Measurements from ENCODE around the gene CERS3. TPM values are rescaled to one million over a fixed set of nuclear protein-coding genes. Genes with fewer than 3 reads are reported as not detected.

CERS3 gene
- 0.11 TPM in 1 of 2 replicates, not detected in the other for total RNA-seq (2014; rRNA removed)
- percentile 5 among the genes with signal in this experiment for Bru-seq, nascent RNA
- percentile 9 among the genes with signal in this experiment for BruChase-seq, experiment 1, labeled RNA remaining after a 6-hour chase
- BruChase-seq, experiment 2, labeled RNA remaining after a 2-hour chase: percentile 8 among the genes with signal in this experiment
- long read RNA-seq: 0 reads

- H3F3A ChIP-seq (ENCODE audit: low read length, unreplicated experiment): no peaks in the 10 kb centered on the region
- H2AFZ ChIP-seq (ENCODE audit: low read length): no peak within 1 kb of the TSS
- TF ChIP-seq CTCF (conservative IDR thresholded peaks at IDR 0.05; ENCODE audit: low read depth, low read length): no peak
- TF ChIP-seq EZH2phosphoT487 (IDR thresholded peaks at IDR 0.05; ENCODE audit: borderline replicate concordance, low read length): no peak
- no peak for TF ChIP-seq EZH2 (IDR thresholded peaks at IDR 0.05; ENCODE audit: low read length, unreplicated experiment)
- H3K9me3 ChIP-seq (ENCODE audit: low read length): no peaks in the 10 kb centered on the region
- no peak within 1 kb of the TSS for H3K4me2 ChIP-seq (ENCODE audit: low read length)
- H3K9ac ChIP-seq (ENCODE audit: low read length): no peak within 1 kb of the TSS
- intact Hi-C loops (cut with micrococcal nuclease): no loop called here
- DNase-seq: no peak
- H3K4me1 ChIP-seq (ENCODE audit: insufficient read depth, low read length): no peaks in the 10 kb centered on the region
- POLR2A ChIA-PET (ENCODE audit: unreplicated experiment): no interaction called here
- ATAC-seq: no peak
- CTCF ChIA-PET: no interaction called here
- no peaks in the 10 kb centered on the region for H3K79me2 ChIP-seq (ENCODE audit: low read length)
- H3K36me3 ChIP-seq (ENCODE audit: low read depth, low read length): no peaks in the 10 kb centered on the region
- no peaks in the 10 kb centered on the region for H4K20me1 ChIP-seq (ENCODE audit: low read length)
- BruUV-seq (replicated peaks): no TSS peak
- no peaks in the 10 kb centered on the region for H3K9me2 ChIP-seq (replicated peaks; ENCODE audit: low read length)
- no peak within 1 kb of the TSS for H3K4me3 ChIP-seq (ENCODE audit: low read length)
- no peak within 1 kb of the TSS for H3K27ac ChIP-seq (ENCODE audit: low read length)
- H3K27me3 ChIP-seq (ENCODE audit: low read length): peaks cover 83% of the 10 kb centered on the region
Observed at GRCh38 chr15:100528833-100529428, at the start of gene CERS3. Gene CERS3 (minus strand): TSS chr15:100528950. CDS start chr15:100501849, 27,101 bp downstream.

- CTCF ChIA-PET: interaction anchor here (0.7 kb wide), 1 partner anchor 196 kb away, joined by 3 read pairs; no protein-coding TSS in a partner anchor
- no peaks in the 10 kb centered on the region for H3K27me3 ChIP-seq (ENCODE audit: low read length)
Observed at GRCh38 chr15:100573526-100573925, 44.8 kb upstream of the CERS3 start.

More at GRCh38 chr15:100573526-100573925, 44.8 kb upstream of the CERS3 start:
- Histone ChIP-seq H3K9me3 (ENCODE audit: low read length) (no peaks in the 10 kb centered on the region), H3K9me2 (replicated peaks; ENCODE audit: low read length) (no peaks in the 10 kb centered on the region), H3K9ac (ENCODE audit: low read length) (no peak overlapping the region), H3K79me2 (ENCODE audit: low read length) (no peaks in the 10 kb centered on the region), H3K4me1 (ENCODE audit: insufficient read depth, low read length) (no peaks in the 10 kb centered on the region), H3K4me3 (ENCODE audit: low read length) (no peak overlapping the region), H3K4me2 (ENCODE audit: low read length) (no peak overlapping the region), H3F3A (ENCODE audit: low read length, unreplicated experiment) (no peaks in the 10 kb centered on the region), H4K20me1 (ENCODE audit: low read length) (no peaks in the 10 kb centered on the region), H3K36me3 (ENCODE audit: low read depth, low read length) (peaks cover 20% of the 10 kb centered on the region), H2AFZ (ENCODE audit: low read length) (no peak overlapping the region), H3K27ac (ENCODE audit: low read length) (no peak overlapping the region)
- POLR2A ChIA-PET (ENCODE audit: unreplicated experiment): interaction anchor here (0.6 kb wide), 1 partner anchor 25 kb away, joined by 12 read pairs; no protein-coding TSS in a partner anchor
- TF ChIP-seq EZH2phosphoT487 (IDR thresholded peaks at IDR 0.05; ENCODE audit: borderline replicate concordance, low read length): no peak
- no peak for TF ChIP-seq EZH2 (IDR thresholded peaks at IDR 0.05; ENCODE audit: low read length, unreplicated experiment)
- no peak for TF ChIP-seq CTCF (conservative IDR thresholded peaks at IDR 0.05; ENCODE audit: low read depth, low read length)
- DNase-seq: no peak
- ATAC-seq: no peak
- BruUV-seq (replicated peaks): no TSS peak
- intact Hi-C loops (cut with micrococcal nuclease): loop anchor here (2.0 kb wide), 1 partner anchor 65 kb away; no protein-coding TSS in a partner anchor

Measured in PC-3 (cell line).